ENCODE measurements around the gene ESM1.

ESM1 gene

DNA sequence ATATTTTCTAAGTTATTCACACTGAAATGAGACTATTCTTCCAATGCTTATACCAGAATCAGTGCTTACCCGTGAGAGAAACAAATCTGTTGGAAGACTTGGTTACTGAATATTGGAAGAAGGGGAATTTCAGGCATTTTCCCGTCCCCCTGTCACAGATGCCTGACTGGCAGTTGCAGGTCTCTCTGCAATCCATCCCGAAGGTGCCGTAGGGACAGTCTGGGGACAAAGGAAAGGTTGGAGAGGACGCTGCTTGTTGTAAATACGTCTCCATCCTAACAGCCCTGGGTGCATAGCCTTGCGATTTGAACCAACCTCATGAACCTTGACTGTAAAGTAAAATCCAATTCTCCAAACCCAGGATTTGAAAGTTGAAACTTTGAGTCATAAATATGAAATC is 3.5 kb downstream of the ESM1 start:
- no peak for DNase-seq (ENCODE audit: extremely low spot score)
- CTCF ChIA-PET, result no interaction called here
- POLR2A ChIA-PET, result no interaction called here
- no peak for TF ChIP-seq ARNT (IDR thresholded peaks at IDR 0.05)
- no peak for TF ChIP-seq FOXM1 (IDR thresholded peaks at IDR 0.05; ENCODE audit: borderline replicate concordance)
- no peak for TF ChIP-seq PKNOX1 (IDR thresholded peaks at IDR 0.05)
- no peak for TF ChIP-seq SP1 (IDR thresholded peaks at IDR 0.05)
- no peak for TF ChIP-seq ELF4 (IDR thresholded peaks at IDR 0.05)
- no peak for TF ChIP-seq FOXA1 (IDR thresholded peaks at IDR 0.05)
- no peak for TF ChIP-seq TARDBP (IDR thresholded peaks at IDR 0.05)
- TF ChIP-seq ZNF384 (IDR thresholded peaks at IDR 0.05), result no peak
- no peak for TF ChIP-seq SUZ12 (IDR thresholded peaks at IDR 0.05)
- no peak for TF ChIP-seq L3MBTL2 (conservative IDR thresholded peaks at IDR 0.05)
- TF ChIP-seq HDGF (IDR thresholded peaks at IDR 0.05; ENCODE audit: borderline replicate concordance), result no peak
- TF ChIP-seq FOXK2 (IDR thresholded peaks at IDR 0.05), result no peak
- no peak for TF ChIP-seq CTBP1 (IDR thresholded peaks at IDR 0.05; ENCODE audit: borderline replicate concordance)
- no peak for TF ChIP-seq NFRKB (IDR thresholded peaks at IDR 0.05)
- no peak for TF ChIP-seq BHLHE40 (IDR thresholded peaks at IDR 0.05; ENCODE audit: borderline replicate concordance)
- no peak for TF ChIP-seq LEF1 (IDR thresholded peaks at IDR 0.05; ENCODE audit: borderline replicate concordance)

DNA sequence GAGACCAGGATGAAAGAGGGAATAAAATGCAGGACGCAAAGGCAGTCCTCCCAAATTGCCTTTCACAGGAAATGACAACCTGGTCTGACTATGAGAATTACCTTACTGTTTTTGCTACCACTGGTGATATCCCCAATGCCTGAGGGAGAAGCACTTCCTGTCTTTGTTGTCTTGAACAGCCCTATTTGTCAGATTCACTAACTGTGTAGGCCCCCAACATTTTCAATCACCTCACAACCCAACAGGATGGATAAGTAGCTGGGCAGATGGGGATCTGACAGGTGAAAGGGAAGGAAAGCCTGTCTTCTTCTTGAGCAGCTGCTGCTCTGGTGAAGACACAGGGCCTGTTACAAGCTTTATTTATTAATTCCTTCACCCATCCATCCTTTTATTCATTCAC is 9.7 kb downstream of the ESM1 start:
- DNase-seq (ENCODE audit: extremely low spot score), result no peak
- ChIA-PET CTCF (no interaction called here), POLR2A (no interaction called here)
- TF ChIP-seq HDGF (IDR thresholded peaks at IDR 0.05; ENCODE audit: borderline replicate concordance), result no peak
- TF ChIP-seq FOXK2 (IDR thresholded peaks at IDR 0.05), result no peak
- no peak for TF ChIP-seq CTBP1 (IDR thresholded peaks at IDR 0.05; ENCODE audit: borderline replicate concordance)
- no peak for TF ChIP-seq NFRKB (IDR thresholded peaks at IDR 0.05)
- TF ChIP-seq PKNOX1 (IDR thresholded peaks at IDR 0.05), result no peak
- TF ChIP-seq LEF1 (IDR thresholded peaks at IDR 0.05; ENCODE audit: borderline replicate concordance), result no peak
- no peak for TF ChIP-seq SP1 (IDR thresholded peaks at IDR 0.05)
- TF ChIP-seq BHLHE40 (IDR thresholded peaks at IDR 0.05; ENCODE audit: borderline replicate concordance), result no peak
- TF ChIP-seq L3MBTL2 (conservative IDR thresholded peaks at IDR 0.05), result no peak
- no peak for TF ChIP-seq FOXM1 (IDR thresholded peaks at IDR 0.05; ENCODE audit: borderline replicate concordance)
- TF ChIP-seq ZNF384 (IDR thresholded peaks at IDR 0.05), result no peak
- no peak for TF ChIP-seq ELF4 (IDR thresholded peaks at IDR 0.05)
- no peak for TF ChIP-seq SUZ12 (IDR thresholded peaks at IDR 0.05)
- TF ChIP-seq FOXA1 (IDR thresholded peaks at IDR 0.05), result no peak
- TF ChIP-seq TARDBP (IDR thresholded peaks at IDR 0.05), result no peak
- TF ChIP-seq ARNT (IDR thresholded peaks at IDR 0.05), result no peak

- no peak for TF ChIP-seq TARDBP (IDR thresholded peaks at IDR 0.05)
- no peak for TF ChIP-seq L3MBTL2 (conservative IDR thresholded peaks at IDR 0.05)
- TF ChIP-seq ZNF384 (IDR thresholded peaks at IDR 0.05), result no peak
- TF ChIP-seq CTBP1 (IDR thresholded peaks at IDR 0.05; ENCODE audit: borderline replicate concordance), result no peak
- no peak for TF ChIP-seq LEF1 (IDR thresholded peaks at IDR 0.05; ENCODE audit: borderline replicate concordance)
- no peak for TF ChIP-seq HDGF (IDR thresholded peaks at IDR 0.05; ENCODE audit: borderline replicate concordance)
- no peak for TF ChIP-seq FOXK2 (IDR thresholded peaks at IDR 0.05)
- no peak for TF ChIP-seq ARNT (IDR thresholded peaks at IDR 0.05)
- TF ChIP-seq PKNOX1 (IDR thresholded peaks at IDR 0.05), result no peak
- no peak for TF ChIP-seq NFRKB (IDR thresholded peaks at IDR 0.05)
- no peak for TF ChIP-seq ELF4 (IDR thresholded peaks at IDR 0.05)
- TF ChIP-seq SUZ12 (IDR thresholded peaks at IDR 0.05), result no peak
- TF ChIP-seq FOXM1 (IDR thresholded peaks at IDR 0.05; ENCODE audit: borderline replicate concordance), result no peak
- no peak for TF ChIP-seq SP1 (IDR thresholded peaks at IDR 0.05)
- TF ChIP-seq BHLHE40 (IDR thresholded peaks at IDR 0.05; ENCODE audit: borderline replicate concordance), result no peak
- no peak for TF ChIP-seq FOXA1 (IDR thresholded peaks at IDR 0.05)
- no peak for DNase-seq (ENCODE audit: extremely low spot score)
- POLR2A ChIA-PET, result no interaction called here
- CTCF ChIA-PET, result no interaction called here
These were observed 15.3 kb downstream of the ESM1 start for GRCh38 chr5:54969856-54970828.

DNA sequence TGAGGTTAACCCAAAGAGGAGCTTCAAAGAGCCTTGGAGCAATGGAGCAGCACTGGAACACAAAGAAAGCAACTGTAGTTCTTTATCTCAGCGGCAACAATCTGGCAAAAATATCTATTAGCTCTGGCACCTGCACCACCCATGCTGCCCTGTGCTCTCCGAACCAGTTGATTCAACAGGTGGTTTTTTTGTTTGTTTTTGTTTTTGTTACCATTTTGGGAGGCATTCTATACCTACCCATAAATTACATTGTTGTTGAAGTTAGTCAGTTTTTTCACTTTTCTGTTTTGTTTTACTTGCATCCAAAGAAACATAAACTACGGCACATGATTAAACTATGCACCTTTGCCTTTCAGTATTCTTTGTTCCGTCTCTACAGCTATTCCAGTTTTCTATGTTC is 16.2 kb downstream of the ESM1 start:
- TF ChIP-seq BHLHE40 (IDR thresholded peaks at IDR 0.05; ENCODE audit: borderline replicate concordance), result no peak
- no peak for TF ChIP-seq FOXK2 (IDR thresholded peaks at IDR 0.05)
- TF ChIP-seq FOXA1 (IDR thresholded peaks at IDR 0.05), result no peak
- TF ChIP-seq ZNF384 (IDR thresholded peaks at IDR 0.05), result no peak
- TF ChIP-seq TARDBP (IDR thresholded peaks at IDR 0.05), result no peak
- no peak for TF ChIP-seq CTBP1 (IDR thresholded peaks at IDR 0.05; ENCODE audit: borderline replicate concordance)
- no peak for TF ChIP-seq HDGF (IDR thresholded peaks at IDR 0.05; ENCODE audit: borderline replicate concordance)
- CTCF ChIA-PET, result no interaction called here
- DNase-seq (ENCODE audit: extremely low spot score), result no peak
- POLR2A ChIA-PET, result no interaction called here

DNA sequence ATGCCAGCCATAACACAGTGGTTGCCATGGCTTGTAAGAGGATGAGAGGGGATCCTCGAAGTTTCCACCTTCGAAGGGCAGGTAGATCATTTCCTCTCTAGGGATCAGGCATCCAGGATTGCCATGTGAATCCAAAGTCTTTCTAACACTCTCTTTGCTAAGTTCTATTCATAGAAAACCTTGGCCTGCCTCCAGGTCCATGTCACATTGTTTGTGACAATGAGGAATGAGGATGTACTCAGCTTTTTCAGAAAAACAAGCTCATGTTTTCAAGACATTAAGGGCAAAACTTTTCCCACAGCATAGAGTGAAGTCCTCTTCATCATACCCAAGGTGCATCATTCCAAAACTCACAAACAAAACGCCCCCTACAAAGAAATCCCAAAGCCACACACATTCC is 19.6 kb downstream of the ESM1 start:
- ChIA-PET POLR2A (no interaction called here), CTCF (no interaction called here)
- no peak for DNase-seq (ENCODE audit: extremely low spot score)
- no peak for TF ChIP-seq LEF1 (IDR thresholded peaks at IDR 0.05; ENCODE audit: borderline replicate concordance)
- no peak for TF ChIP-seq ELF4 (IDR thresholded peaks at IDR 0.05)
- no peak for TF ChIP-seq FOXA1 (IDR thresholded peaks at IDR 0.05)
- TF ChIP-seq TARDBP (IDR thresholded peaks at IDR 0.05), result no peak
- TF ChIP-seq PKNOX1 (IDR thresholded peaks at IDR 0.05), result no peak
- no peak for TF ChIP-seq SUZ12 (IDR thresholded peaks at IDR 0.05)
- TF ChIP-seq FOXM1 (IDR thresholded peaks at IDR 0.05; ENCODE audit: borderline replicate concordance), result no peak
- TF ChIP-seq HDGF (IDR thresholded peaks at IDR 0.05; ENCODE audit: borderline replicate concordance), result no peak
- TF ChIP-seq SP1 (IDR thresholded peaks at IDR 0.05), result no peak
- TF ChIP-seq ARNT (IDR thresholded peaks at IDR 0.05), result no peak

Measured in HEK293T (cell line).